HepG2 (cell line): ENCODE measurements around the gene COPS7A. TPM values are rescaled to one million over a fixed set of nuclear protein-coding genes. Genes with fewer than 3 reads are reported as not detected.
A peak's percentile ranks its signal among the peaks of the same experiment; 100 is the strongest.

ENCODE experiments used
- ATAC-seq: fragments of 200-7000 bp; cut with Tn5 transposase; 3 replicates; pipeline ENCODE4 v1.9.1; 2020; ENCODE audit warnings: mild to moderate bottlenecking, moderate library complexity
- BruUV-seq: library from RNA; stranded (reverse); fragments of 400-500 nt; replicated peaks from 2 replicates; lab custom pipeline; 2021; lab: Mats Ljungman, UMichigan
- CTCF ChIA-PET: fragments of 300-600 bp; formaldehyde crosslinking; extraction: SDS; loops from one replicate; lab custom pipeline; 2021; ENCODE audit warnings: low total read pairs, inconsistent platforms, low intra/inter-chr PET ratio; lab: Yijun Ruan, JAX
- POLR2A ChIA-PET: fragments of 350-600 bp; sonication (Branson Sonifier 250); formaldehyde crosslinking; loops from one replicate; lab custom pipeline; 2020; ENCODE audit warnings: antibody characterized with exemption, inconsistent platforms; lab: Yijun Ruan, JAX
- DNase-seq: peaks from one replicate; pipeline ENCODE4 v3.0.0-alpha.2; 2015; ENCODE audit warnings: low spot score
- FAIRE-seq: peaks from 3 replicates; lab custom pipeline; 2011; peaks lifted over from hg19 to GRCh38; lab: Jason Lieb, UNC
- H2AFZ ChIP-seq: one replicate; pipeline ENCODE4 v1.6.1; 2011; ENCODE audit warnings: low read length, inconsistent platforms
- H3K27ac ChIP-seq: fragments of 300-600 bp; 3 replicates; pipeline ENCODE4 v1.8.0; 2011; ENCODE audit warnings: mixed run types, mild to moderate bottlenecking, mixed read lengths, low read length, inconsistent platforms; ENCODE audit not compliant: insufficient read depth; ENCODE audit errors: extremely low read length
- H3K27me3 ChIP-seq, 2 experiments: fragments of 200-600 bp in 1 of 2; 2 replicates in 1 of 2; 3 replicates in 1 of 2; pipeline versions ENCODE4 v1.6.0 to v1.8.0; 2011; ENCODE audit warnings: low read length in 2 of 2, mild to moderate bottlenecking in 2 of 2, moderate library complexity in 2 of 2, inconsistent platforms in 1 of 2; ENCODE audit not compliant: insufficient read depth in 2 of 2, control insufficient read depth in 1 of 2
- H3K36me3 ChIP-seq, 2 experiments: fragments of 200-600 bp in 1 of 2; replicated peaks in 1 of 2; 2 replicates in 1 of 2; 3 replicates in 1 of 2; pipeline versions ENCODE4 v1.5.1 to v1.8.0; 2011; ENCODE audit warnings: low read length in 2 of 2, inconsistent platforms in 1 of 2; ENCODE audit not compliant: insufficient read depth in 2 of 2, control insufficient read depth in 1 of 2
- H3K4me1 ChIP-seq: 2 replicates; pipeline ENCODE4 v1.5.1; 2012; ENCODE audit warnings: low read length, inconsistent platforms; ENCODE audit not compliant: insufficient read depth
- H3K4me2 ChIP-seq: 2 replicates; pipeline ENCODE4 v1.6.0; 2011; ENCODE audit warnings: low read depth, low read length, inconsistent platforms
- H3K4me3 ChIP-seq, 3 experiments: fragments of 200-600 bp in 1 of 3; sonication (generic), shearing (Covaris generic) in 1 of 3; replicated peaks in 1 of 3; 2 replicates each; pipeline ENCODE4 v1.5.1; 2011 to 2016; ENCODE audit warnings: low read length in 3 of 3, inconsistent platforms in 2 of 3, low read depth in 2 of 3, mild to moderate bottlenecking in 2 of 3, control low read depth in 1 of 3, mixed read lengths in 1 of 3; ENCODE audit not compliant: insufficient read depth in 1 of 3
- H3K79me2 ChIP-seq: one replicate; pipeline ENCODE4 v1.6.1; 2011; ENCODE audit warnings: low read length, inconsistent platforms; ENCODE audit not compliant: insufficient read depth
- H3K9ac ChIP-seq: 2 replicates; pipeline ENCODE4 v1.6.0; 2011; ENCODE audit warnings: mild to moderate bottlenecking, low read depth, low read length, inconsistent platforms; ENCODE audit not compliant: insufficient read depth
- H3K9me3 ChIP-seq: 2 replicates; pipeline ENCODE4 v1.5.1; 2012; ENCODE audit warnings: mild to moderate bottlenecking, low read length
- H4K20me1 ChIP-seq: 2 replicates; pipeline ENCODE4 v1.6.0; 2011; ENCODE audit warnings: inconsistent platforms, mild to moderate bottlenecking, low read length, moderate library complexity; ENCODE audit not compliant: insufficient read depth
- CTCF ChIP-seq: sonication (generic); formaldehyde crosslinking; IDR thresholded peaks from 2 replicates; pipeline ENCODE4 v1.5.0; 2020; ENCODE audit warnings: mild to moderate bottlenecking, missing genetic modification reagents, moderate library complexity
- ELF1 ChIP-seq: sonication (generic); formaldehyde crosslinking; IDR thresholded peaks from 2 replicates; pipeline ENCODE4 v1.4.0; 2020; ENCODE audit warnings: missing genetic modification reagents
- RAD21 ChIP-seq: fragments of 450-650 bp; formaldehyde crosslinking; IDR thresholded peaks from 2 replicates; pipeline ENCODE4 v1.5.0; 2020; ENCODE audit warnings: mild to moderate bottlenecking
- REXO4 ChIP-seq: sonication (generic); formaldehyde crosslinking; IDR thresholded peaks from 2 replicates; pipeline ENCODE4 v1.8.0; 2022; ENCODE audit warnings: missing genetic modification reagents, mild to moderate bottlenecking, borderline replicate concordance
- SMC3 ChIP-seq: IDR thresholded peaks from 2 replicates; pipeline ENCODE4 v1.6.1; 2011; ENCODE audit warnings: low read length, improper control_type of control experiment
- STAG1 ChIP-seq: sonication (generic); formaldehyde crosslinking; IDR thresholded peaks from 2 replicates; pipeline ENCODE4 v1.4.0; 2020; ENCODE audit warnings: missing genetic modification reagents
- TEAD3 ChIP-seq: optimal IDR thresholded peaks from 2 replicates; pipeline ENCODE3; 2016; ENCODE audit warnings: borderline replicate concordance
- ZNF724P ChIP-seq: sonication (generic); formaldehyde crosslinking; IDR thresholded peaks from 2 replicates; pipeline ENCODE4 v1.8.0; 2022; ENCODE audit warnings: missing genetic modification reagents, borderline replicate concordance
- WGBS: methylation state at CpG from one replicate; pipeline ENCODE4 v1.1.6; 2017; ENCODE audit warnings: low lambda C conversion rate; 5-methylcytosine and 5-hydroxymethylcytosine counted together
- in situ Hi-C: cut with HindIII; loops from 2 replicates; pipeline ENCODE4 v1.10.0; 2017; ENCODE audit warnings: low pct_unique_long_range_greater_than_20kb; ENCODE audit not compliant: extremely low pct_ligation_motif_present
- intact Hi-C: fragments of 100-400 bp; cut with micrococcal nuclease; formaldehyde crosslinking; loops from one replicate; pipeline ENCODE4 v1.10.0; 2022; ENCODE audit not compliant: unreplicated experiment
- polyA plus RNA-seq, 8 experiments: library from polyadenylated mRNA; depleted of rRNA in 3 of 8; stranded (reverse) in 7 of 8; unstranded in 1 of 8; fragments of >200 nt; fragmentation: Illumina TruSeq in 4 of 8; extraction: Trizol in 4 of 8; gene quantifications; 2 replicates each; pipeline versions ENCODE4 v1.2.1 to v1.2.3, GENCODE V29; 2011 to 2016; ENCODE audit warnings: low read depth in 4 of 8, missing spikeins in 1 of 8, mixed read lengths in 1 of 8; ENCODE audit not compliant: insufficient read depth in 1 of 8
- total RNA-seq, 5 experiments: library from RNA; depleted of rRNA; stranded (reverse); fragments of >200 nt; fragmentation: Illumina TruSeq; extraction: Trizol; gene quantifications; 2 replicates each; pipeline ENCODE4 v1.2.3, GENCODE V29; 2016; ENCODE audit warnings: low read depth in 1 of 5
- TF ChIP-seq, protein P1 (sequence below): sonication (generic); formaldehyde crosslinking; IDR thresholded peaks from 2 replicates; pipeline ENCODE4 v1.8.1; 2023; ENCODE audit warnings: mild to moderate bottlenecking, missing genetic modification reagents

Gene COPS7A
- total and polyA plus RNA-seq, 2 of the 13 experiments (the other 11 are each of a cell fraction or from before 2014, with no cell fraction given), result 40.0 to 73.6 TPM

DNA sequence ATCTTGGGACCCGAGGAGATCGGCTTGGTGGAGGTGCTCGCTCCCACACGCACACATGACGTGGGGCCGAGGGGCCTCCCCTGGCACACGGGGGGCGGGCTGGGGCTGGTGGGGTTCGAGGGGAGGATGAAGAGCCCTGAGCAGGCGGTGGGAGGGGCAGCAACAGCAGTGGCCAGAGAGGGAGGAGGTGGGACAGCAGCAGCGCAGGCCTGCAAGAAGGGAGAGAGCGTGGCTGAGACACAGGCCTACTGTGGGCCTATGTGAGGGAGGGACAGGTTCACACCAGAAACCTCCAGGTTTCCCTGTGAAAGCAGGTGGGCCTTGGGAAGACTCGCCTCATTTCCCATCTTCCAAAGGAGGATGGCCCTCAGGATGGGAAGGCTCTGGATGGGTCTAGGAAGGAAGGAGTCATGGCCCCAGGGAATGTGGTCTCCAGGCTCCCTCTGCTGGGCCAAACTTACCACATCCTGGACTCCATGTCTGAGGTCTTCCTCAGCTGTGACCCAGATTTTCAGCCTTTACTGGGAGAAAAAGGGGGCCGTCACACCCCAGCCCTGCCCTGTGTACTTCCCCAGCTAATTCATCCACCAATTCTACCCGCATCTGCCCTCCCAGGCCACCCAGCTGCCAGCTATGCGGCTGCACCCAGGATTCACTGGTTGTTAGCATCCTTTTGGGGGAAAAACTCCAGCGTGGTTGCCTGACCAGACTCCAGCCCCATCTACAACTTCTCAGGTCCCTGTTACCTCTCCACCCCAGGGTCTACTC is 26.1 kb upstream of the COPS7A start:
- WGBS, result 31% methylated on average over 13 of the region's 17 CpGs
- BruUV-seq, result no TSS peak
- H2AFZ ChIP-seq, result no peak overlapping the region
- peak; percentile 45 for DNase-seq
- H3K4me1 ChIP-seq, result peaks cover 24% of the 10 kb centered on the region
- H3K36me3 ChIP-seq, result no peaks in the 10 kb centered on the region
- H3K79me2 ChIP-seq, result no peaks in the 10 kb centered on the region
- no peak overlapping the region for H3K27ac ChIP-seq
- ChIA-PET CTCF (interaction anchor here (0.7 to 2.2 kb wide), 6 partner anchors 30 to 144 kb away, joined by 3 to 33 read pairs (median 4); no protein-coding TSS in a partner anchor), POLR2A (interaction anchor here (1.6 to 1.9 kb wide), 2 partner anchors 8 to 25 kb away, joined by 7 to 9 read pairs; partner anchors contain the start of genes COPS7A and ZNF384)
- no peak overlapping the region for H3K9ac ChIP-seq
- no peak for TF ChIP-seq ELF1 (CRISPR knock-in tag)
- TF ChIP-seq REXO4 (CRISPR knock-in tag), result no peak
- TF ChIP-seq ZNF724P (CRISPR knock-in tag), result no peak
- TF ChIP-seq STAG1 (CRISPR knock-in tag), result peak; percentile 89
- TF ChIP-seq RAD21 (CRISPR knock-in tag), result peak; percentile 82
- TF ChIP-seq, protein P1, sequence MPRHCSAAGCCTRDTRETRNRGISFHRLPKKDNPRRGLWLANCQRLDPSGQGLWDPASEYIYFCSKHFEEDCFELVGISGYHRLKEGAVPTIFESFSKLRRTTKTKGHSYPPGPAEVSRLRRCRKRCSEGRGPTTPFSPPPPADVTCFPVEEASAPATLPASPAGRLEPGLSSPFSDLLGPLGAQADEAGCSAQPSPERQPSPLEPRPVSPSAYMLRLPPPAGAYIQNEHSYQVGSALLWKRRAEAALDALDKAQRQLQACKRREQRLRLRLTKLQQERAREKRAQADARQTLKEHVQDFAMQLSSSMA (CRISPR knock-in tag), result no peak
- peak; percentile 9 for TF ChIP-seq TEAD3
- TF ChIP-seq SMC3, result peak; percentile 82
- TF ChIP-seq CTCF, result peak; percentile 86
- no peak overlapping the region for H3K4me3 ChIP-seq
- ATAC-seq, result peak; percentile 84
- in situ Hi-C loops (loop anchor here (5.0 kb wide), 2 partner anchors 35 to 80 kb away; partner anchors contain the start of gene ING4), intact Hi-C loops (loop anchor here (2.0 to 5.0 kb wide), 2 partner anchors 81 to 145 kb away; no protein-coding TSS in a partner anchor)
- no peaks in the 10 kb centered on the region for H3K9me3 ChIP-seq
- no peaks in the 10 kb centered on the region for H4K20me1 ChIP-seq
- peak; percentile 72 for FAIRE-seq
- peaks cover 9 to 68% of the 10 kb centered on the region in 2 experiments for H3K27me3 ChIP-seq
- no peak overlapping the region for H3K4me2 ChIP-seq
